ENCODE results near the gene ZBTB4. TPM values are rescaled to one million over a fixed set of nuclear protein-coding genes. Genes with fewer than 3 reads are reported as not detected.

Gene ZBTB4
- polyA plus RNA-seq, 1 experiment: 25.9 TPM

GRCh38 chr17:7495906-7496434, 16.5 kb upstream of the ZBTB4 start:
- no peak for DNase-seq (ENCODE audit: low read depth)
- Histone ChIP-seq H3K27me3 (ENCODE audit: control insufficient read depth, insufficient read depth, low read length) (no peaks in the 10 kb centered on the region), H3K4me3 (ENCODE audit: low read depth, low read length) (no peak overlapping the region), H3K36me3 (ENCODE audit: control insufficient read depth, insufficient read depth, low read length) (peaks cover 39% of the 10 kb centered on the region)
- ChIA-PET POLR2A (no interaction called here), CTCF (interaction anchor here (1.2 to 1.3 kb wide), 2 partner anchors 17 to 64 kb away, joined by 3 to 4 read pairs; no protein-coding TSS in a partner anchor)
- TF ChIP-seq CTCF (IDR thresholded peaks at IDR 0.05; ENCODE audit: insufficient read depth, low read depth, low read length): no peak

GRCh38 chr17:7493941-7494340, 14.5 kb upstream of the ZBTB4 start:
- no peak for DNase-seq (ENCODE audit: low read depth)
- peaks cover 25% of the 10 kb centered on the region for H3K36me3 ChIP-seq (ENCODE audit: control insufficient read depth, insufficient read depth, low read length)
- no peak for TF ChIP-seq CTCF (IDR thresholded peaks at IDR 0.05; ENCODE audit: insufficient read depth, low read depth, low read length)
- POLR2A ChIA-PET: no interaction called here
- H3K4me3 ChIP-seq (ENCODE audit: low read depth, low read length): no peak overlapping the region
- no peaks in the 10 kb centered on the region for H3K27me3 ChIP-seq (ENCODE audit: control insufficient read depth, insufficient read depth, low read length)
- CTCF ChIA-PET: interaction anchor here (1.1 to 1.3 kb wide), 3 partner anchors 21 to 67 kb away, joined by 4 to 6 read pairs (median 6); no protein-coding TSS in a partner anchor

- Histone ChIP-seq H3K36me3 (ENCODE audit: control insufficient read depth, insufficient read depth, low read length) (peaks cover 6% of the 10 kb centered on the region), H3K27me3 (ENCODE audit: control insufficient read depth, insufficient read depth, low read length) (no peaks in the 10 kb centered on the region), H3K4me3 (ENCODE audit: low read depth, low read length) (no peak overlapping the region)
- TF ChIP-seq CTCF (IDR thresholded peaks at IDR 0.05; ENCODE audit: insufficient read depth, low read depth, low read length): no peak
- CTCF ChIA-PET: interaction anchor here (1.0 to 2.5 kb wide), 4 partner anchors 23 to 196 kb away, joined by 3 to 6 read pairs (median 4); no protein-coding TSS in a partner anchor
- no peak for DNase-seq (ENCODE audit: low read depth)
- POLR2A ChIA-PET: no interaction called here
These were observed 12.2 kb upstream of the ZBTB4 start for GRCh38 chr17:7491583-7491982.

- Histone ChIP-seq H3K4me3 (ENCODE audit: low read depth, low read length) (no peak overlapping the region), H3K27me3 (ENCODE audit: control insufficient read depth, insufficient read depth, low read length) (no peaks in the 10 kb centered on the region), H3K36me3 (ENCODE audit: control insufficient read depth, insufficient read depth, low read length) (no peaks in the 10 kb centered on the region; the same call in none of the 2 replicates)
- ChIA-PET CTCF (interaction anchor here (2.1 to 2.5 kb wide), 3 partner anchors 23 to 70 kb away, joined by 5 to 6 read pairs (median 5); no protein-coding TSS in a partner anchor), POLR2A (no interaction called here)
- no peak for DNase-seq (ENCODE audit: low read depth)
- no peak for TF ChIP-seq CTCF (IDR thresholded peaks at IDR 0.05; ENCODE audit: insufficient read depth, low read depth, low read length)
These were observed 10.7 kb upstream of the ZBTB4 start for GRCh38 chr17:7490144-7490543.

GRCh38 chr17:7486181-7486580, 6.8 kb upstream of the ZBTB4 start:
- no peaks in the 10 kb centered on the region for H3K27me3 ChIP-seq (ENCODE audit: control insufficient read depth, insufficient read depth, low read length)
- TF ChIP-seq CTCF (IDR thresholded peaks at IDR 0.05; ENCODE audit: insufficient read depth, low read depth, low read length): no peak
- H3K36me3 ChIP-seq (ENCODE audit: control insufficient read depth, insufficient read depth, low read length): no peaks in the 10 kb centered on the region; the same call in none of the 2 replicates
- DNase-seq (ENCODE audit: low read depth): peak; percentile 42
- H3K4me3 ChIP-seq (ENCODE audit: low read depth, low read length): peak overlapping the region; percentile 67
- ChIA-PET POLR2A (interaction anchor here (0.6 to 1.3 kb wide), 4 partner anchors 74 to 164 kb away, joined by 3 to 9 read pairs (median 4); no protein-coding TSS in a partner anchor), CTCF (interaction anchor here (0.6 to 4.0 kb wide), 11 partner anchors 11 to 201 kb away, joined by 3 to 24 read pairs (median 5); partner anchors contain the start of genes TNFSF13 and TP53)
